ENCODE data around the gene SETMAR.

The SETMAR gene

DNA sequence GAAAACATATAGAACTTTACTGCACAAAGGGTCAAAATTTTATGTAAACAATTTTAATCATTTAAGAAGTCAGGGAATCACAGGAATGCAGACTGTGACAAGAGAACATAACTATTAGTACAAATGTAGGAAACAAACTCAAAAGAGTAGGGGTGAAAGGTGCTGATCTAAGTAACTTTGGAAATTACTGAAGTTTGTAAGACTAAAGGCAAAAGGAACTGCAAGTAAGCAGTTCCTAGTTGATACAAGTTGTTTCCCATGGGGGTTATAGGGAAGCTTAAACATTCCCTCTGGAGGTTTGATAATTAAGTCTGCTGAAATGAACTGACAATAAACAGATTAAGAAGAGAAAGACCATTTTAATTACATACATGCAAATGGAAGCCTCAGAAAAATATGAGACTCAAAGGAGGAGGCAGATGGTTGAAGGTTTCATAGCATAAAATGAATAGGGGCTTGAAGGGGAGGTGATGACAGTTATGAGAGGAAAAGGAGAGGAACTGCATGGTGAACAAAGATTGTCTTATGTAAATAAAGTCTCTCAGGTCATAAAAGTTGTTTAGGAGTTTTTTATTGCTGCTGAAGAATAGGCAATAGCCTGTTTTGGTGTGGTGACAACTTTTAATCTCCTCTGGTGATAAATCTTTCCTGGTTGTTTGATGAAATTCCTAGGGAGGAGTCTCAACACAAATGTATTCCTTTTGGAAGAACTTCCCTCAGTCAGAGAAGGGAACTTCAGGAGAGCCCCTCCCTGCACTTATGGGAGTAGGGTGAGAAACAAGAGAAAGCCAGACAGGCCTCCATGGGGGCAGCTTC is 17.1 kb downstream of the SETMAR start:
- no peak overlapping the region for H3K4me2 ChIP-seq (ENCODE audit: low read length)
- H3K27ac ChIP-seq: no peak overlapping the region
- no peaks in the 10 kb centered on the region for H3K9me3 ChIP-seq (ENCODE audit: control insufficient read depth, low read length)
- TF ChIP-seq, protein P1, sequence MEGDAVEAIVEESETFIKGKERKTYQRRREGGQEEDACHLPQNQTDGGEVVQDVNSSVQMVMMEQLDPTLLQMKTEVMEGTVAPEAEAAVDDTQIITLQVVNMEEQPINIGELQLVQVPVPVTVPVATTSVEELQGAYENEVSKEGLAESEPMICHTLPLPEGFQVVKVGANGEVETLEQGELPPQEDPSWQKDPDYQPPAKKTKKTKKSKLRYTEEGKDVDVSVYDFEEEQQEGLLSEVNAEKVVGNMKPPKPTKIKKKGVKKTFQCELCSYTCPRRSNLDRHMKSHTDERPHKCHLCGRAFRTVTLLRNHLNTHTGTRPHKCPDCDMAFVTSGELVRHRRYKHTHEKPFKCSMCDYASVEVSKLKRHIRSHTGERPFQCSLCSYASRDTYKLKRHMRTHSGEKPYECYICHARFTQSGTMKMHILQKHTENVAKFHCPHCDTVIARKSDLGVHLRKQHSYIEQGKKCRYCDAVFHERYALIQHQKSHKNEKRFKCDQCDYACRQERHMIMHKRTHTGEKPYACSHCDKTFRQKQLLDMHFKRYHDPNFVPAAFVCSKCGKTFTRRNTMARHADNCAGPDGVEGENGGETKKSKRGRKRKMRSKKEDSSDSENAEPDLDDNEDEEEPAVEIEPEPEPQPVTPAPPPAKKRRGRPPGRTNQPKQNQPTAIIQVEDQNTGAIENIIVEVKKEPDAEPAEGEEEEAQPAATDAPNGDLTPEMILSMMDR (IDR thresholded peaks at IDR 0.05): no peak
- no peaks in the 10 kb centered on the region for H3K27me3 ChIP-seq (ENCODE audit: control insufficient read depth, insufficient read depth, low read length)
- H3K4me3 ChIP-seq (ENCODE audit: low read depth, low read length): no peak overlapping the region
- H3K36me3 ChIP-seq (ENCODE audit: control insufficient read depth, insufficient read depth, low read length): no peaks in the 10 kb centered on the region
- no peak overlapping the region for H2AFZ ChIP-seq
- H3K4me1 ChIP-seq: no peaks in the 10 kb centered on the region
- H3K9ac ChIP-seq: no peak overlapping the region
- H3K79me2 ChIP-seq: no peaks in the 10 kb centered on the region

DNA sequence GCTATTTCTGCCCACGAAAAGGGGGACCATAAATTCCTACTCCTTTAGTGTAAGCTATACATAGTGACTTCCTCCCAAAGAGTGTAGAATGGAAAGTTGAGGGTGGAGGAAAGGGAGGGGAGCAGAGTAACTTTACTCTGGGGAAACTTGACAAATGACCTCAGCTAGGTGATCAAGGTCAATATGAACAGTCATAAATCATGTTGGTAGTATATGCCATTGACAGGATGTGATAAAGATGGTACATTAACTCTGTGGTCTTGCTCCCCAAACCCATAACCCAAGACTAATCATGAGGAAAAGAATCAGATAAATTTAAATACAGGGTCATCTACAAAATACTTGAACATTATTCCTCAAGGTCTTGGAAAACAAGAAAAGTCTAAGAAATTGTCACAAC is 18.6 kb downstream of the SETMAR start:
- Histone ChIP-seq H3K4me2 (ENCODE audit: low read length) (no peak overlapping the region), H3K27me3 (ENCODE audit: control insufficient read depth, insufficient read depth, low read length) (no peaks in the 10 kb centered on the region), H3K9ac (no peak overlapping the region), H3K79me2 (no peaks in the 10 kb centered on the region), H2AFZ (no peak overlapping the region), H3K4me1 (no peaks in the 10 kb centered on the region), H3K4me3 (ENCODE audit: low read depth, low read length) (no peak overlapping the region), H3K27ac (no peak overlapping the region), H3K9me3 (ENCODE audit: control insufficient read depth, low read length) (no peaks in the 10 kb centered on the region), H3K36me3 (ENCODE audit: control insufficient read depth, insufficient read depth, low read length) (no peaks in the 10 kb centered on the region)
- TF ChIP-seq, protein P1 (IDR thresholded peaks at IDR 0.05): no peak

DNA sequence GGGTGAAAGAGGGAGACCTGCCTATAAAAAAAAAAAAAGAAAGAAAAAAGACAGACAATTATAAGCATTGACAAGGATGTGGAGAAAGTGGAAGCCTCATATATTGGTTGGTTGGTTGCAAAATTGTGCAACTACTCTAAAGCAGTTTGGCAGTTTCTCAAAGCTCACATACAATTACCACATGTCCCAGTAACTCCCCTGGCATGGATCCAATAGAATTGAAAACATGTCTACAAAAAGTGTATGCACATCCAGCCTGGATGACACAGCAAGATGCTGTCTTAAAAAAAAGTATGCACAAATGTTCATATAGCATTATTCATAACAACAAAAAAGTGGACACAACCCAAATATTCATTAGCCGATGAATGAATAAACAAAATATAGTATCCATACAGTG is 19.5 kb downstream of the SETMAR start:
- H2AFZ ChIP-seq: no peak overlapping the region
- H3K4me3 ChIP-seq (ENCODE audit: low read depth, low read length): no peak overlapping the region
- H3K36me3 ChIP-seq (ENCODE audit: control insufficient read depth, insufficient read depth, low read length): no peaks in the 10 kb centered on the region
- no peaks in the 10 kb centered on the region for H3K4me1 ChIP-seq
- no peak overlapping the region for H3K4me2 ChIP-seq (ENCODE audit: low read length)
- no peak overlapping the region for H3K27ac ChIP-seq
- H3K9ac ChIP-seq: no peak overlapping the region
- H3K27me3 ChIP-seq (ENCODE audit: control insufficient read depth, insufficient read depth, low read length): no peaks in the 10 kb centered on the region
- H3K9me3 ChIP-seq (ENCODE audit: control insufficient read depth, low read length): no peaks in the 10 kb centered on the region
- no peaks in the 10 kb centered on the region for H3K79me2 ChIP-seq
- TF ChIP-seq, protein P1 (IDR thresholded peaks at IDR 0.05): no peak

DNA sequence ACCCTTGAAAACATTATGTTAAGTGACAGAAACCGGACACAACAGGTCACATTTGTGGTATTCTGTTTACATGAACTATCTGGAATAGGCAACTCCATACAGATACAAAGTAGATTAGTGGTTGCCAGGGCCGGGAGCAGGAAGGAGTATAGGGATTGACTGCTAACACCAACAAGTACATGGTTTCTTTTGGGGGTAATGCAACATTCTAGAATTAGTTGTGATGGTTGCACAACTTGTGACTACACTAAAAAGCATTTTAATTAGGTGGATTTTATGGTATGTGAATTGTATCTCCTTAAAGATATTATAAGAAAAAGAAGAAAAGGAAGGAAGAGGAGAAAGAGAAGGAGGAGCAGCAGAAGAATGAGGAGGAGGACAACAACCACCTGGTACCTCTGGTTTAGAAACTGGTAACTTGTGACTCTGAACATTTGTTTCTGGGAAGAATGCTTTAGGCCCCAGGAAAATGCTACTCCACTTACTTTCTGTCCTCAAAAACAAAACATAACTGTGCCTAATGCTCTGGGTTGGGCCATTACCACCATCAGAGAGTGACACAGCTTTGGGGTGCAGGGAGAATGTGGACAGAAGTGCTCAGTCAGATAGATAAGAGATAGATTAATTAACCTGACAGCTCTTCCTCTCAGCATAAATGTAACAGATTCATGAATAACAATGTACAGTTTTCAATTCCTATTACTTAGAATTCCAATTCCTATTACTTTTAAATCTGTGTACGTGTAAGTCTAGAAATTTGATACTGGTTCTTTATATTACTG is 20.3 kb downstream of the SETMAR start:
- Histone ChIP-seq H3K79me2 (no peaks in the 10 kb centered on the region), H3K4me1 (no peaks in the 10 kb centered on the region), H3K9me3 (ENCODE audit: control insufficient read depth, low read length) (no peaks in the 10 kb centered on the region), H3K4me3 (ENCODE audit: low read depth, low read length) (no peak overlapping the region), H3K9ac (no peak overlapping the region), H2AFZ (no peak overlapping the region), H3K4me2 (ENCODE audit: low read length) (no peak overlapping the region), H3K36me3 (ENCODE audit: control insufficient read depth, insufficient read depth, low read length) (no peaks in the 10 kb centered on the region), H3K27ac (no peak overlapping the region), H3K27me3 (ENCODE audit: control insufficient read depth, insufficient read depth, low read length) (no peaks in the 10 kb centered on the region)
- TF ChIP-seq, protein P1 (IDR thresholded peaks at IDR 0.05): no peak
